ENCODE data around the gene EFNA2. TPM values are rescaled to one million over a fixed set of nuclear protein-coding genes. Genes with fewer than 3 reads are reported as not detected.

Gene EFNA2
- total RNA-seq, 3 donors from 2014 or later = not detected

- Mint-ChIP-seq H3K4me3 (no peak overlapping the region), H3K9me3 (no peaks in the 10 kb centered on the region), H3K4me1 (ENCODE audit: low read depth) (peaks cover 8% of the 10 kb centered on the region), H3K27me3 (ENCODE audit: low read depth) (peaks cover 37% of the 10 kb centered on the region), H3K36me3 (ENCODE audit: insufficient read depth) (no peaks in the 10 kb centered on the region)
- DNase-seq (no peak), ATAC-seq (peak in 1 of 2 donors; percentile 4)
Observed at GRCh38 chr19:1287354-1288225, 1.9 kb downstream of the EFNA2 start.

- Mint-ChIP-seq H3K27me3 (ENCODE audit: low read depth) (peaks cover 43% of the 10 kb centered on the region), H3K36me3 (ENCODE audit: insufficient read depth) (no peaks in the 10 kb centered on the region), H3K4me1 (ENCODE audit: low read depth) (peaks cover 8% of the 10 kb centered on the region), H3K9me3 (no peaks in the 10 kb centered on the region), H3K4me3 (no peak overlapping the region)
- ATAC-seq (no peak), DNase-seq (no peak)
Observed at GRCh38 chr19:1288226-1288612, 2.5 kb downstream of the EFNA2 start.

- H3K27me3 Mint-ChIP-seq (ENCODE audit: low read depth) = peaks cover 48% of the 10 kb centered on the region
- ATAC-seq (no peak), DNase-seq (no peak)
- no peak overlapping the region for H3K4me3 Mint-ChIP-seq
- H3K36me3 Mint-ChIP-seq (ENCODE audit: insufficient read depth) = no peaks in the 10 kb centered on the region
- no peaks in the 10 kb centered on the region for H3K9me3 Mint-ChIP-seq
- peaks cover 8% of the 10 kb centered on the region for H3K4me1 Mint-ChIP-seq (ENCODE audit: low read depth)
Observed at GRCh38 chr19:1288833-1289685, 3.4 kb downstream of the EFNA2 start.

GRCh38 chr19:1289686-1290025 lies 4.0 kb downstream of the EFNA2 start:
- no peak for ATAC-seq
- Mint-ChIP-seq H3K9me3 (no peaks in the 10 kb centered on the region), H3K36me3 (ENCODE audit: insufficient read depth) (no peaks in the 10 kb centered on the region), H3K4me3 (no peak overlapping the region), H3K27me3 (ENCODE audit: low read depth) (peaks cover 47% of the 10 kb centered on the region), H3K4me1 (ENCODE audit: low read depth) (peaks cover 7% of the 10 kb centered on the region)
- no peak for DNase-seq

- Mint-ChIP-seq H3K27me3 (ENCODE audit: low read depth) (peaks cover 46% of the 10 kb centered on the region), H3K9me3 (no peaks in the 10 kb centered on the region), H3K4me1 (ENCODE audit: low read depth) (peaks cover 3% of the 10 kb centered on the region), H3K36me3 (ENCODE audit: insufficient read depth) (no peaks in the 10 kb centered on the region), H3K4me3 (no peak overlapping the region)
- ATAC-seq (no peak), DNase-seq (no peak)
Observed at GRCh38 chr19:1290196-1290702, 4.6 kb downstream of the EFNA2 start.

GRCh38 chr19:1290703-1291651 lies 5.3 kb downstream of the EFNA2 start:
- H3K4me1 Mint-ChIP-seq (ENCODE audit: low read depth) = peaks cover 3% of the 10 kb centered on the region
- H3K4me3 Mint-ChIP-seq = no peak overlapping the region
- no peaks in the 10 kb centered on the region for H3K9me3 Mint-ChIP-seq
- ATAC-seq (no peak), DNase-seq (no peak)
- peaks cover 45% of the 10 kb centered on the region for H3K27me3 Mint-ChIP-seq (ENCODE audit: low read depth)
- H3K36me3 Mint-ChIP-seq (ENCODE audit: insufficient read depth) = no peaks in the 10 kb centered on the region

- ATAC-seq = no peak
- peaks cover 44% of the 10 kb centered on the region for H3K27me3 Mint-ChIP-seq (ENCODE audit: low read depth)
- DNase-seq = no peak
- no peaks in the 10 kb centered on the region for H3K36me3 Mint-ChIP-seq (ENCODE audit: insufficient read depth)
- no peaks in the 10 kb centered on the region for H3K4me1 Mint-ChIP-seq (ENCODE audit: low read depth)
- H3K4me3 Mint-ChIP-seq = no peak overlapping the region
- no peaks in the 10 kb centered on the region for H3K9me3 Mint-ChIP-seq
Observed at GRCh38 chr19:1291761-1292418, 6.2 kb downstream of the EFNA2 start.

GRCh38 chr19:1292419-1293151 lies 6.9 kb downstream of the EFNA2 start:
- H3K27me3 Mint-ChIP-seq (ENCODE audit: low read depth) = peaks cover 47% of the 10 kb centered on the region
- no peaks in the 10 kb centered on the region for H3K4me1 Mint-ChIP-seq (ENCODE audit: low read depth)
- H3K36me3 Mint-ChIP-seq (ENCODE audit: insufficient read depth) = no peaks in the 10 kb centered on the region
- DNase-seq = no peak
- no peak for ATAC-seq
- no peak overlapping the region for H3K4me3 Mint-ChIP-seq
- H3K9me3 Mint-ChIP-seq = no peaks in the 10 kb centered on the region

- ATAC-seq (no peak), DNase-seq (no peak)
- H3K4me3 Mint-ChIP-seq = no peak overlapping the region
- no peaks in the 10 kb centered on the region for H3K36me3 Mint-ChIP-seq (ENCODE audit: insufficient read depth)
- H3K9me3 Mint-ChIP-seq = no peaks in the 10 kb centered on the region
- H3K4me1 Mint-ChIP-seq (ENCODE audit: low read depth) = no peaks in the 10 kb centered on the region
- peaks cover 41% of the 10 kb centered on the region for H3K27me3 Mint-ChIP-seq (ENCODE audit: low read depth)
Observed at GRCh38 chr19:1293782-1294604, 8.3 kb downstream of the EFNA2 start.

GRCh38 chr19:1294688-1295087 lies 9.0 kb downstream of the EFNA2 start:
- H3K36me3 Mint-ChIP-seq (ENCODE audit: insufficient read depth) = no peaks in the 10 kb centered on the region
- peaks cover 38% of the 10 kb centered on the region for H3K27me3 Mint-ChIP-seq (ENCODE audit: low read depth)
- no peak overlapping the region for H3K4me3 Mint-ChIP-seq
- no peaks in the 10 kb centered on the region for H3K4me1 Mint-ChIP-seq (ENCODE audit: low read depth)
- DNase-seq = no peak
- H3K9me3 Mint-ChIP-seq = no peaks in the 10 kb centered on the region
- no peak for ATAC-seq

GRCh38 chr19:1295169-1296012 lies 9.7 kb downstream of the EFNA2 start:
- Mint-ChIP-seq H3K9me3 (no peaks in the 10 kb centered on the region), H3K36me3 (ENCODE audit: insufficient read depth) (no peaks in the 10 kb centered on the region), H3K4me3 (peak overlapping the region; percentile 35), H3K4me1 (ENCODE audit: low read depth) (no peaks in the 10 kb centered on the region), H3K27me3 (ENCODE audit: low read depth) (peaks cover 38% of the 10 kb centered on the region)
- ATAC-seq (peak; percentile 44 to 47), DNase-seq (no peak)

GRCh38 chr19:1296078-1296477 lies 10.4 kb downstream of the EFNA2 start:
- no peak for DNase-seq
- no peak for ATAC-seq
- Mint-ChIP-seq H3K36me3 (ENCODE audit: insufficient read depth) (no peaks in the 10 kb centered on the region), H3K4me3 (no peak overlapping the region), H3K9me3 (no peaks in the 10 kb centered on the region), H3K4me1 (ENCODE audit: low read depth) (no peaks in the 10 kb centered on the region), H3K27me3 (ENCODE audit: low read depth) (peaks cover 35% of the 10 kb centered on the region)
